Measurements from ENCODE around the gene MT4.

The MT4 gene

DNA sequence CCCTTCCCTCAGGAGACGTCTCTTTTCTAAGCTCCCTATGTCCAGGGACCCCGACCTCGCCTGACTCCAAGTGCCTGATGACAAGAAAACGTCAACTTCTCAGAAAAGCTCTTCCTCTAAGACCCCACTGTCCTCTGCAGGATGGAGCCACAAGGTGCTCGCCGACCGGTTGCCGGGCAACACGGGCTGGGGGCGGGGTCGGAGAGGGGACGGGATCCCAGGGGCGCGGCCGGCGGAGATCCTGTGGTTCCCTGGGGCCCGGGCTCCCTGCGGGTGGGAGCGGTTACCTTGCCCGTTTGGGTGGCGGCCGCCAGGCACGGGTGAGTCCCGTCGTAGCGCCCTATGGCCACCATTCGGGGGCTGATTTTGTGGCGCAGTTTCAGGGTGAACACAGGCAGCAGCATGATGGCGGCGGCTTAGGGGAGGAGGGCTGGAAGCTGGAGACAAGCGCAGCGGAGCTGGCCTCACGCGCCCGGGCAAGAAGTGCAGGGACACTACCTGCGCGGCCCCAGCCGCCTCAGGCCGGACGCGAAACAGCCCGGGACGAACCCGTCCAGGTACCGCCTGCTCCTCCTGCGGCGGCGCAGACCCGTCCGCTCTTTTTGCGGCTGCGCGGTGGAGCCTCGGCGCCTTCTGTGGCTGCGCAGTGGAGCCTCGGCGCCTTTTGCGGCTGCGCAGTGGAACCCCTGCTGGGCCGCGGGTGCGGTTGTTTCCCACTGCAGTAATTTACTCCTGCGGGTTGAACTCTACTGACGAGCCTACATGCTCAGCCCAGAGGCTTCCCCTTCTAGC is 45.2 kb upstream of the MT4 start, which contains the start of gene BBS2 (continued):
- peak; percentile 89 for TF ChIP-seq ZNF423 (tag by site-specific recombination; IDR thresholded peaks at IDR 0.05)
- TF ChIP-seq ZNF501 (tag by site-specific recombination; IDR thresholded peaks at IDR 0.05): peak; percentile 69; the same call in 1 of the 2 replicates
- TF ChIP-seq, protein P1, sequence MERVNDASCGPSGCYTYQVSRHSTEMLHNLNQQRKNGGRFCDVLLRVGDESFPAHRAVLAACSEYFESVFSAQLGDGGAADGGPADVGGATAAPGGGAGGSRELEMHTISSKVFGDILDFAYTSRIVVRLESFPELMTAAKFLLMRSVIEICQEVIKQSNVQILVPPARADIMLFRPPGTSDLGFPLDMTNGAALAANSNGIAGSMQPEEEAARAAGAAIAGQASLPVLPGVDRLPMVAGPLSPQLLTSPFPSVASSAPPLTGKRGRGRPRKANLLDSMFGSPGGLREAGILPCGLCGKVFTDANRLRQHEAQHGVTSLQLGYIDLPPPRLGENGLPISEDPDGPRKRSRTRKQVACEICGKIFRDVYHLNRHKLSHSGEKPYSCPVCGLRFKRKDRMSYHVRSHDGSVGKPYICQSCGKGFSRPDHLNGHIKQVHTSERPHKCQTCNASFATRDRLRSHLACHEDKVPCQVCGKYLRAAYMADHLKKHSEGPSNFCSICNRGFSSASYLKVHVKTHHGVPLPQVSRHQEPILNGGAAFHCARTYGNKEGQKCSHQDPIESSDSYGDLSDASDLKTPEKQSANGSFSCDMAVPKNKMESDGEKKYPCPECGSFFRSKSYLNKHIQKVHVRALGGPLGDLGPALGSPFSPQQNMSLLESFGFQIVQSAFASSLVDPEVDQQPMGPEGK (tag by site-specific recombination; IDR thresholded peaks at IDR 0.05): peak; percentile 79
- TF ChIP-seq ZBTB20 (tag by site-specific recombination; IDR thresholded peaks at IDR 0.05): peak; percentile 89
- no peak for TF ChIP-seq ZNF473 (tag by site-specific recombination; IDR thresholded peaks at IDR 0.05)
- TF ChIP-seq ZNF169 (tag by site-specific recombination; IDR thresholded peaks at IDR 0.05): no peak
- peak; percentile 43 for TF ChIP-seq ZIC2 (tag by site-specific recombination; IDR thresholded peaks at IDR 0.05)

DNA sequence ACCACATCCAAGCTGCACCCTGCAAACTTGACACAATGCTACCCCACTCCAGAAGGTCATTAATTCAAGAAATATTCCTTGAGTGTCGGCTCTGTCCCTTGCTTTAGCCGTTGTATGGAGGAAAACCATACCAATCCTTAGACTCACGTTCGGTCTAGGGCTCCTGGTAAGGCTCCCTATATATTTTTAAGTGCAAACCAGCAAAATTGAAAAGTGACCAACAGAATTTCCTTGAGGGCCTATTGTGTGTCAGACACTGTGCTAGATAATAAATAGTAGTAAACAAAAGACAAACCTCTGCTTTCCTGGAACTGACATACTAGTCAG is 44.7 kb upstream of the MT4 start:
- ChIA-PET CTCF (interaction anchor here (0.7 kb wide), 1 partner anchor 178 kb away, joined by 3 read pairs; no protein-coding TSS in a partner anchor), POLR2A (interaction anchor here (0.7 kb wide), 1 partner anchor 69 kb away, joined by 3 read pairs; the partner anchor contains the start of genes NUDT21 and OGFOD1)
- Histone ChIP-seq H3K4me1 (ENCODE audit: control insufficient read depth, insufficient read depth, low read length) (0 out of 2 replicates have a peak, but pooled peaks cover 2% of the 10 kb centered on the region), H3K27ac (ENCODE audit: extremely low read depth, low read depth, low read length) (peak overlapping the region; percentile 84; the same call in 1 of the 2 replicates), H3K36me3 (ENCODE audit: control insufficient read depth in 2 of 2, insufficient read depth in 1 of 2, low read length in 2 of 2) (no peaks in the 10 kb centered on the region), H3K9me3 (ENCODE audit: control insufficient read depth, insufficient read depth, low read depth, low read length) (no peaks in the 10 kb centered on the region), H3K4me3 (ENCODE audit: low read depth, low read length) (no peak overlapping the region)
- TF ChIP-seq ZNF791 (tag by site-specific recombination; IDR thresholded peaks at IDR 0.05) (no peak), ZFP41 (tag by site-specific recombination; IDR thresholded peaks at IDR 0.05; ENCODE audit: borderline replicate concordance) (no peak), ZNF48 (tag by site-specific recombination; IDR thresholded peaks at IDR 0.05) (no peak), FEZF1 (tag by site-specific recombination; IDR thresholded peaks at IDR 0.05) (no peak), ZNF600 (tag by site-specific recombination; IDR thresholded peaks at IDR 0.05) (no peak), GLI2 (tag by site-specific recombination; IDR thresholded peaks at IDR 0.05; ENCODE audit: borderline replicate concordance, low read depth) (no peak), ZNF335 (tag by site-specific recombination; conservative IDR thresholded peaks at IDR 0.05) (no peak), ZBTB21 (tag by site-specific recombination; IDR thresholded peaks at IDR 0.05) (no peak), ZNF426 (tag by site-specific recombination; IDR thresholded peaks at IDR 0.05) (no peak), ZNF354C (tag by site-specific recombination; IDR thresholded peaks at IDR 0.05; ENCODE audit: borderline replicate concordance, low read depth) (no peak), ZNF155 (tag by site-specific recombination; IDR thresholded peaks at IDR 0.05) (no peak), ZBTB48 (tag by site-specific recombination; IDR thresholded peaks at IDR 0.05) (no peak)
- TF ChIP-seq, protein P2, sequence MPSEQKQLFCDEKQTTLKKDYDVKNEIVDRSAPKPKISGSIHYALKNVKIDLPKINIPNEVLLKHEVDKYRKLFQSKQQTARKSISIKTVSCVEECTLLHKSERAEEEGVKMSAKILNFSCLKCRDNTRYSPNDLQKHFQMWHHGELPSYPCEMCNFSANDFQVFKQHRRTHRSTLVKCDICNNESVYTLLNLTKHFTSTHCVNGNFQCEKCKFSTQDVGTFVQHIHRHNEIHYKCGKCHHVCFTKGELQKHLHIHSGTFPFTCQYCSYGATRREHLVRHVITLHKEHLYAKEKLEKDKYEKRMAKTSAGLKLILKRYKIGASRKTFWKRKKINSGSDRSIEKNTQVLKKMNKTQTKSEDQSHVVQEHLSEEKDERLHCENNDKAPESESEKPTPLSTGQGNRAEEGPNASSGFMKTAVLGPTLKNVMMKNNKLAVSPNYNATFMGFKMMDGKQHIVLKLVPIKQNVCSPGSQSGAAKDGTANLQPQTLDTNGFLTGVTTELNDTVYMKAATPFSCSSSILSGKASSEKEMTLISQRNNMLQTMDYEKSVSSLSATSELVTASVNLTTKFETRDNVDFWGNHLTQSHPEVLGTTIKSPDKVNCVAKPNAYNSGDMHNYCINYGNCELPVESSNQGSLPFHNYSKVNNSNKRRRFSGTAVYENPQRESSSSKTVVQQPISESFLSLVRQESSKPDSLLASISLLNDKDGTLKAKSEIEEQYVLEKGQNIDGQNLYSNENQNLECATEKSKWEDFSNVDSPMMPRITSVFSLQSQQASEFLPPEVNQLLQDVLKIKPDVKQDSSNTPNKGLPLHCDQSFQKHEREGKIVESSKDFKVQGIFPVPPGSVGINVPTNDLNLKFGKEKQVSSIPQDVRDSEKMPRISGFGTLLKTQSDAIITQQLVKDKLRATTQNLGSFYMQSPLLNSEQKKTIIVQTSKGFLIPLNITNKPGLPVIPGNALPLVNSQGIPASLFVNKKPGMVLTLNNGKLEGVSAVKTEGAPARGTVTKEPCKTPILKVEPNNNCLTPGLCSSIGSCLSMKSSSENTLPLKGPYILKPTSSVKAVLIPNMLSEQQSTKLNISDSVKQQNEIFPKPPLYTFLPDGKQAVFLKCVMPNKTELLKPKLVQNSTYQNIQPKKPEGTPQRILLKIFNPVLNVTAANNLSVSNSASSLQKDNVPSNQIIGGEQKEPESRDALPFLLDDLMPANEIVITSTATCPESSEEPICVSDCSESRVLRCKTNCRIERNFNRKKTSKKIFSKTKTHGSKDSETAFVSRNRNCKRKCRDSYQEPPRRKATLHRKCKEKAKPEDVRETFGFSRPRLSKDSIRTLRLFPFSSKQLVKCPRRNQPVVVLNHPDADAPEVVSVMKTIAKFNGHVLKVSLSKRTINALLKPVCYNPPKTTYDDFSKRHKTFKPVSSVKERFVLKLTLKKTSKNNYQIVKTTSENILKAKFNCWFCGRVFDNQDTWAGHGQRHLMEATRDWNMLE (tag by site-specific recombination; conservative IDR thresholded peaks at IDR 0.05; ENCODE audit: low read depth): no peak
- TF ChIP-seq, protein P3, sequence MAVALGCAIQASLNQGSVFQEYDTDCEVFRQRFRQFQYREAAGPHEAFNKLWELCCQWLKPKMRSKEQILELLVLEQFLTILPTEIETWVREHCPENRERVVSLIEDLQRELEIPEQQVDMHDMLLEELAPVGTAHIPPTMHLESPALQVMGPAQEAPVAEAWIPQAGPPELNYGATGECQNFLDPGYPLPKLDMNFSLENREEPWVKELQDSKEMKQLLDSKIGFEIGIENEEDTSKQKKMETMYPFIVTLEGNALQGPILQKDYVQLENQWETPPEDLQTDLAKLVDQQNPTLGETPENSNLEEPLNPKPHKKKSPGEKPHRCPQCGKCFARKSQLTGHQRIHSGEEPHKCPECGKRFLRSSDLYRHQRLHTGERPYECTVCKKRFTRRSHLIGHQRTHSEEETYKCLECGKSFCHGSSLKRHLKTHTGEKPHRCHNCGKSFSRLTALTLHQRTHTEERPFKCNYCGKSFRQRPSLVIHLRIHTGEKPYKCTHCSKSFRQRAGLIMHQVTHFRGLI (tag by site-specific recombination; IDR thresholded peaks at IDR 0.05): no peak
- TF ChIP-seq, protein P4, sequence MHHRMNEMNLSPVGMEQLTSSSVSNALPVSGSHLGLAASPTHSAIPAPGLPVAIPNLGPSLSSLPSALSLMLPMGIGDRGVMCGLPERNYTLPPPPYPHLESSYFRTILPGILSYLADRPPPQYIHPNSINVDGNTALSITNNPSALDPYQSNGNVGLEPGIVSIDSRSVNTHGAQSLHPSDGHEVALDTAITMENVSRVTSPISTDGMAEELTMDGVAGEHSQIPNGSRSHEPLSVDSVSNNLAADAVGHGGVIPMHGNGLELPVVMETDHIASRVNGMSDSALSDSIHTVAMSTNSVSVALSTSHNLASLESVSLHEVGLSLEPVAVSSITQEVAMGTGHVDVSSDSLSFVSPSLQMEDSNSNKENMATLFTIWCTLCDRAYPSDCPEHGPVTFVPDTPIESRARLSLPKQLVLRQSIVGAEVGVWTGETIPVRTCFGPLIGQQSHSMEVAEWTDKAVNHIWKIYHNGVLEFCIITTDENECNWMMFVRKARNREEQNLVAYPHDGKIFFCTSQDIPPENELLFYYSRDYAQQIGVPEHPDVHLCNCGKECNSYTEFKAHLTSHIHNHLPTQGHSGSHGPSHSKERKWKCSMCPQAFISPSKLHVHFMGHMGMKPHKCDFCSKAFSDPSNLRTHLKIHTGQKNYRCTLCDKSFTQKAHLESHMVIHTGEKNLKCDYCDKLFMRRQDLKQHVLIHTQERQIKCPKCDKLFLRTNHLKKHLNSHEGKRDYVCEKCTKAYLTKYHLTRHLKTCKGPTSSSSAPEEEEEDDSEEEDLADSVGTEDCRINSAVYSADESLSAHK (tag by site-specific recombination; IDR thresholded peaks at IDR 0.05): no peak
- TF ChIP-seq, protein P5, sequence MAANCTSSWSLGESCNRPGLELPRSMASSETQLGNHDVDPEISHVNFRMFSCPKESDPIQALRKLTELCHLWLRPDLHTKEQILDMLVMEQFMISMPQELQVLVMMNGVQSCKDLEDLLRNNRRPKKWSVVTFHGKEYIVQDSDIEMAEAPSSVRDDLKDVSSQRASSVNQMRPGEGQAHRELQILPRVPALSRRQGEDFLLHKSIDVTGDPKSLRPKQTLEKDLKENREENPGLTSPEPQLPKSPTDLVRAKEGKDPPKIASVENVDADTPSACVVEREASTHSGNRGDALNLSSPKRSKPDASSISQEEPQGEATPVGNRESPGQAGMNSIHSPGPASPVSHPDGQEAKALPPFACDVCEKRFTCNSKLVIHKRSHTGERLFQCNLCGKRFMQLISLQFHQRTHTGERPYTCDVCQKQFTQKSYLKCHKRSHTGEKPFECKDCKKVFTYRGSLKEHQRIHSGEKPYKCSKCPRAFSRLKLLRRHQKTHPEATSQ (tag by site-specific recombination; IDR thresholded peaks at IDR 0.05): no peak
